Prostate gland (tissue), 2 donors: Measurements from ENCODE around the gene LSAMP.

ENCODE experiments used
- POLR2A ChIP-seq: fragments of 450-650 bp; IDR thresholded peaks from one replicate; pipeline ENCODE4 v1.6.1; 2016; ENCODE audit warnings: antibody characterized with exemption, mild to moderate bottlenecking
- TF ChIP-seq, protein P1 (sequence below), 4 experiments: fragments of 200-600 bp in 2 of 4; fragments of 450-650 bp in 2 of 4; sonication (generic) in 2 of 4; IDR thresholded peaks; 1 replicate in 3 of 4; 2 replicates in 1 of 4; pipeline ENCODE4 v1.5.1; 2016 to 2019; ENCODE audit warnings: antibody characterized with exemption in 4 of 4, mild to moderate bottlenecking in 2 of 4, moderate library complexity in 2 of 4

DNA sequence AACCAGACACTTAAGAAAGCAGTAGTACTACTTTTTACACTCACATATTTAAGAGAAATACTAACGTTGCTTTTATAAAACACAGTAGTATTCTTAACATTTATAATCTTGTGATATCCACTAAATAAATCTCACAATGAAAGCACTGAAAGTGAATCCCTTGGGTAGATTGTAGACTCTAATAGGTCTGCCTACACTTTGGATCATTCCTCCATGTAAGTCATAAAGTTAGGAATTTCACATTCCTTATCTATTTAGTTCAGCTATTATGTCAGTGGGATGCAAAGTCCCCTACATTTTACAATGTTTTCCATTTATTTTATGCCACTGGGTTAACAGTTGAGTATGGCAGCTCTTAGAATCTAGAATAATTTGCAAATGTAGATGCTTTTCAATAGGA lies 330.7 kb downstream of the LSAMP start:
- TF ChIP-seq, protein P1, sequence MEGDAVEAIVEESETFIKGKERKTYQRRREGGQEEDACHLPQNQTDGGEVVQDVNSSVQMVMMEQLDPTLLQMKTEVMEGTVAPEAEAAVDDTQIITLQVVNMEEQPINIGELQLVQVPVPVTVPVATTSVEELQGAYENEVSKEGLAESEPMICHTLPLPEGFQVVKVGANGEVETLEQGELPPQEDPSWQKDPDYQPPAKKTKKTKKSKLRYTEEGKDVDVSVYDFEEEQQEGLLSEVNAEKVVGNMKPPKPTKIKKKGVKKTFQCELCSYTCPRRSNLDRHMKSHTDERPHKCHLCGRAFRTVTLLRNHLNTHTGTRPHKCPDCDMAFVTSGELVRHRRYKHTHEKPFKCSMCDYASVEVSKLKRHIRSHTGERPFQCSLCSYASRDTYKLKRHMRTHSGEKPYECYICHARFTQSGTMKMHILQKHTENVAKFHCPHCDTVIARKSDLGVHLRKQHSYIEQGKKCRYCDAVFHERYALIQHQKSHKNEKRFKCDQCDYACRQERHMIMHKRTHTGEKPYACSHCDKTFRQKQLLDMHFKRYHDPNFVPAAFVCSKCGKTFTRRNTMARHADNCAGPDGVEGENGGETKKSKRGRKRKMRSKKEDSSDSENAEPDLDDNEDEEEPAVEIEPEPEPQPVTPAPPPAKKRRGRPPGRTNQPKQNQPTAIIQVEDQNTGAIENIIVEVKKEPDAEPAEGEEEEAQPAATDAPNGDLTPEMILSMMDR (IDR thresholded peaks at IDR 0.05), result no peak
- no peak for TF ChIP-seq POLR2A
